ENCODE measurements around the gene ZBTB20.

Gene ZBTB20

GRCh38 chr3:114504941-114505628 is 642.0 kb downstream of the ZBTB20 start:
- DNase-seq: no peak

DNA sequence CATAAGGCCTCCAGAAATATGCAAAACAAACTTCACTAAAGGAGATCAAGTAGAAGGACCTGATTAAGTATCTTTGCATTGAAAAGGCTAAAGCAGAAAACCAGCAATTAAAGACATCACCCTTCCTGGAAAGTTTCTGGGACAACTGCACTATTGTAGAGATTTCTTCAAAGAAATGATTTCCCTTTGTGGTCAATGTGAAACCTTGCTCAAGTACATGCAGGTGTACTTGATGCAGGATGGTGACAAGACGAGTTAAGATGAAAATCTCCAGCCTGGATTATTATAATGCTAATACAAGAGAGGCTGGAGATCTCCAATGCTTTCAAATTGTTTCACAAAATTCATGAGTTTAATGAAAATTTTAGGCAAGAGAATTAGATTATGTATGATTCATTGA is 644.9 kb downstream of the ZBTB20 start:
- no peak for DNase-seq

DNA sequence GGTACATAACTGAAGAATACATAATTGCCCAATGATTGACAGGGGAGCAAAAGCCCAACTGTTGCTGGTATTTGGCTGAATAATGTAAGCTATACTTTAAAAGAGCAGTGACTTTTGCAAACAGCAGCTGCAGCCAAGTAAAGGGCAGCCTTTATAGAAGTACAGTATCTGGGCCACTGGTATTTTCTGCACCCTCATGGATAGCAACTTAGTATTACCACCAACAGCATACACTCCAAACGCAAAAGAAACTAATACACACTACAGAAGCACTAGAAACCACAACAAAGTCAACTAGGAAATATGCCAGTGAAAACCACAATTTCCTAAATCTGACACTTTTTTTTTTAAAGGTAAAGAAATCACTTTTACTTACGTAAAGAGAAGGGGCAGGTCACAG is 647.1 kb downstream of the ZBTB20 start:
- no peak for DNase-seq

- DNase-seq: no peak
Observed at GRCh38 chr3:114498539-114499370, 648.3 kb downstream of the ZBTB20 start.

DNA sequence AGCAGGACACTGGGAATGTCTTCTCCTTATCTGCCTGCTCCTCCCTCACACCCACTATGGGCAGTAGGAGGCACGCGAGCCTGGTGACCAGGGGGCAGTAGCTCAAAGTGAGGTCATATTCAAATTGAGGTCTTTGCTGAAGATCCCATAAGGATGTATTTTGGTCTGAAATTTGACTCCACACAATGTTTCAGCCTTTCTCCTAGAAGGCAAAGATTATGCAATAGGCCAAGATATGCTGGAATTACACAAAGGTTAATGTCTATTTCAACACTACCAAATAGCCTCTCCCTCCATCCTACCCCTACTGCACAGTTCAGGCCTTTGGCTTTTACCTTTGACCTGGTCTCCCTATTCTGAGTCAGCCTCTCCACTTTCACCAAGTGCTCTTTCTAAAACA is 650.2 kb downstream of the ZBTB20 start:
- no peak for DNase-seq

DNA sequence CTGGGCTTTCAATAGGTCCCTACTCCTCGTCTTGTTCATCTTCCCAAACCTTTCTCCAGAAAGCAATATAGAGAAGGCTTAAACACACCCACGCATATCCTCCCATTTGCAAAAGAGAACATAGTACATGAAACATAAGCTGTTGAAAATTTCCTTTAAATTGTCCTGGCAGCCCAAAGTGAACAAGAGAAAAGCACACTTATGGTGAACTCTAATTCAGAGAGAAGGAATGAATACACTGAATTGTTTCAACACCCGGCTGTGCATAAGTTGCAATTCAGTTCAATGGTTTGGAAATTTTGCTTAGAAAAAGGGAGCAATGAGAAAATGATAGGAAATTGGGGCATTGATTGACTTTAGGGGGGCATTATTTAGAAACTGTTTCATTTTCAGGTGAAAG is 650.6 kb downstream of the ZBTB20 start:
- DNase-seq: no peak

GRCh38 chr3:114496021-114496434 is 651.1 kb downstream of the ZBTB20 start:
- DNase-seq: no peak

DNA sequence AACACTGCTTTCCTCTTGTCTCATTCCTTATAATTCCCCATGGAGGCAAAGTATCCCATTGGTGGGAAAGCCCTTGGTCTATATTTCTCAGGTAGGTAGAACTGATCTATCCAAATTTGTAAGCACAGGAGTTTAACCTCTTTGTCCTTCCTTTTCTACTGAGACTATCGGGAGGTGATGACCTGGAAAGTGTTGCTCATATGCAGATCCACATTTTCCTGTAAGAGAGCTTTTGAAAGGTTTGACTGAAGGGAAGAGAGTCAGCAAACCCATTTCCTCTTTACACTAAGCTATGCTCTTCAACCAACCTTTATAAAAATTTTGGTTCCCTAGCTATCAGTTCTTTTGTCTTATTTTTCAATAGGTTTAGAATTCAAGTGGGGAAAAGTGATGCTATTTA is 652.6 kb downstream of the ZBTB20 start:
- no peak for DNase-seq

DNA sequence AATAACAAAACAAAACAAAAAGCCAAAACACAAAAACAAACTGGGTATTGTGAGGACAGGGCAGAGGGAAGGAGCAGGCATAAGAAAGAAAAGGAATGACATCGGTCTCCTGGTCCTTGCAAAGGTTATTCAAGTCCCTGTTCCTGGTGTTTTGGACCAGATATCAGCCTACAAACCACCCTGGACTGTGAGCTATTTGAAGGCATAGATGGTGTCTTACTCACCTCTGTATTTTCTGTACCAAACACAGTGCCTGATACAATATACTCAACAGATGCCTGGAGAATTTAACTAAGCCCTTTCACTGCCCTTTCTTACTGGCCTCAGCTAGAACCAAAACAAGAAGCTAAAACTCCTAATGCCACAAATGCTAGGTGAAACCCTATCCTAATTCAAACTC is 656.3 kb downstream of the ZBTB20 start:
- no peak for DNase-seq

DNA sequence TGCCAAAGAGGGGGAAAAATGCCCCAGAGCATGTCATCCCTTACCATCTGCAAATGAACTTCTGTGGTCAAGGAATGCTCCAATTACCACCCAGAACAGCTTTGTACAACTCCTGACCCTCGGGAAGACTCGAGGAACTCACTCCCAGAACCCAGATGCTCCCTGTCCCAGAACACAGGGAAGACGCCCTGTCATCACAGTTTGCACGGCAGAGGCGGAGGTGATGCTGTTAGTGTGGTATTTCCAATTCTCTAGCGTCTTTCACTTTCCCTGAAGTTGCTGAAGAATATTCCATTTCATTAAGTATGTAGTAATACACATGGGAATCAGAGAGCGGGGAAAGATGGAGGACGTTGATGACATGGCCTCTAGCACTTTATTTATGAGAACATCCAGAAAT is 659.6 kb downstream of the ZBTB20 start:
- no peak for DNase-seq

DNA sequence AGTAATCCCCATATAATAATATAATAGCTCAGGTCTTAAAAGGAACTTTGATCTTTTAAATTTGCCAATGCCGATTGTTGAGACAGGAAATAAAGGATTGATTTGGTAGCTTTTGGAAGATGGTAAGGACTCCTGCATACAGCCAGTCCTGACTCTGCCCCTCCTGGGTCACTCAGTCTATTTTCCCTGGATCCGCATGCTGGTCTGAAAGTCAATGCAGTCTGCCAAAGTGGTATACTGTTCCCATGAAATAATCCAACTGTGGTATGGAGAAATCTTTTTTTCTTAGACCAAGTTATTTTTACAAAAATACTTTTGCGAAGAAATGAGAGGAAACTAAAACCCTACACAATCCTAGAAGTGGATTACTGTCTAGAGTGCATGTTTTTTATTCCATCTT is 662.2 kb downstream of the ZBTB20 start:
- DNase-seq: no peak

DNA sequence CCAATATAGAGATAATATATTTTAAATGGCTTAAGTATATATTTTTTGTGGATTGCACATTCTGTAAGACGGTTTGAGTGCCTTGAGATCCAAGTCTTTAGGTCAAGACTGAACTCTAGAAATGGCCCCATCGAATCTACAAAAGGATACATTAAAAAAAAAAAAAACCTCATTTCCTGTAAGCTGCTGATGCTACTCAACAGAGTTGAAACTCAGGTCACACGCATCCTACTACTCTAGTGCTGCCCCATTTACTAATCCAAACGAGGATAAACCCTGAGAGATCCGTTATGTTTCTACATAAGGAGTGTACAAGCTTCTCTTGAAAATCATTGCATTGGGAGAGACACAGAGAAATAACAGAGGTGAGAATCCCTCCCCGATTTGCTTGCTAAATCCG is 666.0 kb downstream of the ZBTB20 start:
- no peak for DNase-seq

DNA sequence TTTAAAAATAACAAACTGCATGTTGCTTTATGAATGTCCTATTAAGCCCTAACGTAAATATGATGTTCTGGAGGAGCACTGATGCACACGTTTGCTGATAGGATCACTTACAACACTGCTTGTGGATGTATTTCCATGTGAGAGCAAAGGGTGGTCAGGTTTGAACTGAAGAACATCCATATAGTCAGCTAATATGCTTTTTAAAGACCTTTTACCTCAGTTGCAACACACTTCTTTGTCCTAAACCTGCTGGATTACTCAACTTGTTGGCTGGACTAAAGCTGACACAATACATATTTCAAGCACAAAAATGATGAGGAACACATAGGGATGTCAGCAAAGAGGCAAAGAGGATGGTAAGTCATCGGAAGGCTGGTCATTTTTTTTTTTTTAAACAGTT is 666.6 kb downstream of the ZBTB20 start:
- no peak for DNase-seq

- no peak for DNase-seq
Observed at GRCh38 chr3:114478801-114479200, 668.3 kb downstream of the ZBTB20 start.

DNA sequence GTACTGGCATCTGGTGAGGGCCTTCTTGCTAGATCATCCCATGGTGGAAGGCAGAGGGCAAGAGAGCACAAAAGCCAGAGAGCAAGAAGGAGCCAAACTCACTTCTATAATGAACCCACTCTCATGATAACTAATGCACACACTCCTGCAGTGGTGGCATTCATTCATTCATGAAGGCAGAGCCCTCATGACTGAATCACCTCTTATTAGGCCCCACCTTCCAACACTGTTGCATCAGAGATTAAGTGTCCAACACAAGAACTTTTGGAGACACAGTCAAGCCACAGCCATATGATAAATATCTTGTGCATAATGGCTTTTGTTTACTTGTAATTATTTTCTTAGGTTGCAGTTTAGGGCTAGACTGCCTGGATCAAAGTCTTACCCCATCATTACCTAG is 670.6 kb downstream of the ZBTB20 start:
- no peak for DNase-seq

GRCh38 chr3:114471478-114471877 is 675.6 kb downstream of the ZBTB20 start:
- DNase-seq: no peak

DNA sequence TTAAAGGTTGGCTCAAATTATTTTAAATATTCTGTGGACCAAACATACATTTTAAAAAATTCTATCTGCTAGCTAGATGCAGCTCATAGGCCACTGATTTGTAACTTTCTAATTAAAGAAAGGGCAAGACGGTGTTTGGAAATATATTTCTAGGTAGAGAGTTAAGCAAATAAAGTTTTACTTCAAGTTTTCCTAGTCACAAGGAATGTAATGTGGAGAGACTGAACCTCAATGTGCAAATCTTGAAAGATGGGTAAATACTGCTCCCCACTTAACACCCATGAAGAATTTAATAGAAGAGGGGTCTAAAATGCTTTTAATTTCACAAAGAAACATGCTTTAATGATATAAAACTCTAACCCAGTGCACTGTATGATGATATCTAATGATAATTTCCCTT is 678.0 kb downstream of the ZBTB20 start:
- no peak for DNase-seq

- no peak for DNase-seq
Observed at GRCh38 chr3:114466816-114467215, 680.3 kb downstream of the ZBTB20 start.

DNA sequence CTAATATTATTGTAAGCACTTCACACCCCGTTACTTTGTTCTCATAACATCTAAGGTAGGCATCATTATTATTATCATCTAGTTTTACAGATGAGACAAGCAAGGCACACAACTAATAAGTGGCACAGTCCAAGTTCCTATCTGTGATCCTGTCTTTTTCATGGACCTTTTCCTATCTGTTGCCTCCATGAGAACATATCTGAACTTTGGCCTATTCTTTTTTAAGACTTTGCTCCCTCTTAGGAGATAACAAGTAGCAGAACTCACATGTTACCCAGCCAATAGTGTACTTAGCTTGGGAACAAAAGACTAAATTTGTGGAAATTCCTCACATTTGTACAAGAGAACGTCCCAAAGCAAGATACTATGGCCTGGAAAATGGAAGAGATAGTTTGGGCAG is 680.8 kb downstream of the ZBTB20 start:
- no peak for DNase-seq

DNA sequence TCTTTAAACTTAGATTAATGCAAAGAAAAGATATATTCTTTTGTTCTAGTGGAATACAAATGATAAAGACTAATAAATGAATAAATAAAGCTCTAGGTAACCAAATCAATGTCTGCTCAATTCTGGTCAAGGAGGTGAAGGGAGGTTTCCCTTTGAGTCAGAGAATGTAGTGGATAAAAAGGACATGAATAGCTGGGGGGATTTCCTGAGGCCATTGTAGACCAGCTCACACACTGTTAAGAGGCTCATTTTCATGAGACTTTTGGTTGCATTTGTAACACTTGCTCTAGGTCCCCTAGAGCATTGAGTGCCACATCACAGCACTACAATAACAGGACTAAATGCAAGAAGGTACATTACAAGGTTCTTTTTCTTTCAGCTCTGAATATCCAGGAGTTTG is 682.5 kb downstream of the ZBTB20 start:
- DNase-seq: no peak

- DNase-seq: no peak
Observed at GRCh38 chr3:114462750-114463149, 684.3 kb downstream of the ZBTB20 start.

DNA sequence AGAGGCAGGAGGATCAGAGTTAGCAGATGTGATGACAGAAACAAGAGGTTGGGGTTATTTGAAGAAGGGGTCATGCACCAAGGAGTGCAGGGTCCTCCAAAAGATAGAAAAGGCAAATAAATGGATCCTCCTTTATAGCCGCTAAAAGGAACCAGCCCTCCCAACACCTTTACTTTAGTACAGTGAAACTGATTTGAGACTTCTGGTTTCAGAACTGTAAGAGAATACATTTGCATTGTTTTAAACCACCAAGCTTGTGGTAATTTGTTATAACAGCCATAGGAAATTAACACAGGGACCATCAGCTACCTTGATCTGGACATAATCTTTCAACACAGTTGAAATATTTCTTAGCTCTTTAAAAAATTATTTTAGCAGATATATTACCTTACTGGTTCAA is 686.6 kb downstream of the ZBTB20 start:
- no peak for DNase-seq

- no peak for DNase-seq
Observed at GRCh38 chr3:114456742-114457141, 690.3 kb downstream of the ZBTB20 start.

GRCh38 chr3:114455432-114455831 is 691.7 kb downstream of the ZBTB20 start:
- DNase-seq: no peak
